HFF-Myc (cell line): ENCODE results near the gene ADARB2.

Source experiments
- DNase-seq: peaks from one replicate; pipeline ENCODE4 v3.0.0-alpha.2; 2011; ENCODE audit warnings: low read depth; ENCODE audit errors: extremely low read depth
- H3K4me3 ChIP-seq: replicated peaks from 2 replicates; pipeline ENCODE4 v1.5.1; 2011; ENCODE audit warnings: low read depth, mild to moderate bottlenecking, control low read depth, low read length
- CTCF ChIP-seq: IDR thresholded peaks from 2 replicates; pipeline ENCODE4 v1.5.1; 2012; ENCODE audit warnings: mild to moderate bottlenecking, low read depth, low read length, control low read depth; ENCODE audit errors: missing control alignments

The ADARB2 gene

GRCh38 chr10:1205450-1206030 lies 531.8 kb downstream of the ADARB2 start:
- no peak for TF ChIP-seq CTCF
- no peak for DNase-seq
- no peak overlapping the region for H3K4me3 ChIP-seq

- no peak overlapping the region for H3K4me3 ChIP-seq
- TF ChIP-seq CTCF = no peak
- no peak for DNase-seq
Observed at GRCh38 chr10:1204434-1205326, 532.6 kb downstream of the ADARB2 start.

GRCh38 chr10:1203704-1204103 lies 533.6 kb downstream of the ADARB2 start:
- no peak for DNase-seq
- no peak overlapping the region for H3K4me3 ChIP-seq
- TF ChIP-seq CTCF = no peak

GRCh38 chr10:1203216-1203615 lies 534.1 kb downstream of the ADARB2 start:
- no peak overlapping the region for H3K4me3 ChIP-seq
- no peak for TF ChIP-seq CTCF
- DNase-seq = no peak

DNA sequence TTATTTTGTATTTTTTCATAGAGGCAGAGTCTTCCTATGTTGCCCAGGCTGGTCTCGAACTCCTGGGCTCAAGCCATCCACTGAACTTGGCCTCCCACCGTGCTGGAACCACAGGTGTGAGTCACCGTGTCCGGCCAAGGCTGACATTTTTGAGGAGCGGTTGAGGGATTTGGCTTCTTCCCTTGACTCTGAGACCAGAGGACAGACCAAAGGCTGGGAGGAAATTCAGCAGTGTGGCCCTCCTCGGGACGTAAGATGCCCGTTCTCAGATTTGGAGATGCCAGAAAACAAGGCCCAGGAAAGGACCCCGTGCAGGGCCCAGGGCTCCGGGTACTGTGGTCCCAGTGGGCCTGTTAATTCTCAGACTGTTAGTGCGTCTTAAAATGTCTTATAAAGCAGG lies 535.0 kb downstream of the ADARB2 start:
- no peak for TF ChIP-seq CTCF
- DNase-seq = no peak
- H3K4me3 ChIP-seq = no peak overlapping the region

DNA sequence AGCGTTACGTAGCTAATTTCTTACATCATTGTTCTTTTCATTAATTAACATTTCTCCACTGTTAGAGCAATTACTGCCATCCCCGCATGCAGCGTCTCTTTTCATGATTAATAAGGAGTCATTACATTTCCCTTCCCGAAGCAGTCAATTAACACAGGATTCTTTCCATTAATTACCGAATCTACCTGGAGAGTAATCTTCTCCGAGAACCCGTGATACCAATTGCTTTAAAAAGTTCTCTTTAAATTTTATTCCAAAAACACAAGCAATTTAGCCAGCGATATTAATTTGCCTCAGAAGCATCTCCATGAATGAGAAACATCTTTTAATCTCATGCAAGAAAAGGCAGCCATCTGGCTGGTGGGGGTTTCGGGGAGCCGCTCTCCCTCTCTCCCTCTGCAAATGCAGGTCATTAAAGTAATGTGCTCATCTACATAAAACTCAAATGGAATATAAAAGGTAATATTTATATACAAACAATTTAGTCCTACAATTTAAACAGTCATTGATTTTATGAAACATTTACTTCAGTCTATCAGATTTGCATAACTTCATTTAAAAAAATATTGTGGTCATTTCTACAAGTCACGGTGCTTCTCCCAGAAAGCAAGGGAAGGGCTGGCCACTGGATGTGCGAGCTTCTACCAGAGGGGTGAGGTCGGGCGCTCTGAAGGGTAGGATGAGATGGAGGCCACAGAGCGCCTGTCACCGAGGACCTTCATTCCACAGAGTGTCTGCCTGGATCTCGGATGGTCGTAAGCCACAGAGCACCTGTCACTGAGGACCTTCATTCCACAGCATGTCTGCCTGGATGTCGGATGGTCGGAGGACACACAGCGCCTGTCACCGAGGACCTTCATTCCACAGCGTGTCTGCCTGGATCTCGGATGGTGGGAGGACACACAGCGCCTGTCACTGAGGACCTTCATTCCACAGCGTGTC lies 536.2 kb downstream of the ADARB2 start:
- DNase-seq = no peak
- no peak overlapping the region for H3K4me3 ChIP-seq
- TF ChIP-seq CTCF = no peak
